Colon (tissue), 2 donors: ENCODE data around the gene OR7G1.
"Not testable (repeated sequence)": the region's sequence is repeated elsewhere in the genome, so short reads cannot be mapped to it uniquely, and the experiment has no call there.

Experiments used
- FAIRE-seq: peaks from 2 replicates; lab custom pipeline; 2012; peaks lifted over from hg19 to GRCh38; lab: Jason Lieb, UNC
- donor health status: control.
- donor health status: control.

OR7G1 gene

GRCh38 chr19:9076901-9077300 is 38.7 kb downstream of the OR7G1 start:
- FAIRE-seq = no peak

DNA sequence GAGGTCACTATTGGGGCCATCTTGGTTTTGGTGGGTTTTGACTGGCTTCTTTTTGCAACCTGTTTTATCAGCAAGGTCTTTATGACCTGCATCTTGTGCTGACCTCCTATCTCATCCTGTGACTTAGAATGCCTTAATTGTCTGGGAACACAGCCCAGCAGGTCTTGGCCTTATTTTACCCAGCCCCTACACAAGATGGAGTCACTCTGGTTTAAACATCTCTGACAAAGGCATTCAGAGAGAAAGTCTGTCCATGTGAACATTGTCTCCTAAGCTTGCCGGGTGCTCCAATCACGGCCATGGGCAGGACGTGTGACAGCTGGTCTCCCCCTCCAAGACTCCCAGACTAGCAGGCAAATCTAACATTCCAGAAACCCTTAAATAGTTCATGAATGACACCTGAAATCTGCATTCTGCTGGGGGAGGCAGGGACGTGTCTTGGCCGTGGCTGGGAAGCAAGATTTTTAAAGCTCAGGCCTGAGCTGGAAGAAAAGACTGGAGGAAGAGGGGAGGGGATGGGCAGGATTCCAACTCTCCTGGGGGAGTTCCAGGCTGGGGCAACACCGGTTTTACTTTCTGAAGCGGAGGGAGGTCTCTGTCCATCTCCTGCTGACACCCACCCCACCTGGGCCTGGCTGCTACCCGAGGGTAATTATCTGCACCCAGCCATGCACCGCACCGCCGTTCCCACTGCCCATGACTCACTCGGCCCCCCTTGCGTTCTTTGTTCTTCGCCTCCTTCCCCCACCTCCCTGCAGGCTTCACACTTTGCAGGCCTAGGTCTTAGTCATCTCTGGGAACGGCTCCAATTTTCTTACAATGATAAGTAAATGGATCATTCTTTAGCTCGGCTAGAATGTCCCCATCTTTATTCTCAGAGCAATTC is 40.3 kb downstream of the OR7G1 start:
- no peak for FAIRE-seq

- no peak for FAIRE-seq
Measured at GRCh38 chr19:9073806-9074205, 41.8 kb downstream of the OR7G1 start.

- FAIRE-seq = not testable (repeated sequence)
Measured at GRCh38 chr19:9071720-9072119, 43.8 kb downstream of the OR7G1 start.

GRCh38 chr19:9070066-9070465 is 45.5 kb downstream of the OR7G1 start:
- no peak for FAIRE-seq

DNA sequence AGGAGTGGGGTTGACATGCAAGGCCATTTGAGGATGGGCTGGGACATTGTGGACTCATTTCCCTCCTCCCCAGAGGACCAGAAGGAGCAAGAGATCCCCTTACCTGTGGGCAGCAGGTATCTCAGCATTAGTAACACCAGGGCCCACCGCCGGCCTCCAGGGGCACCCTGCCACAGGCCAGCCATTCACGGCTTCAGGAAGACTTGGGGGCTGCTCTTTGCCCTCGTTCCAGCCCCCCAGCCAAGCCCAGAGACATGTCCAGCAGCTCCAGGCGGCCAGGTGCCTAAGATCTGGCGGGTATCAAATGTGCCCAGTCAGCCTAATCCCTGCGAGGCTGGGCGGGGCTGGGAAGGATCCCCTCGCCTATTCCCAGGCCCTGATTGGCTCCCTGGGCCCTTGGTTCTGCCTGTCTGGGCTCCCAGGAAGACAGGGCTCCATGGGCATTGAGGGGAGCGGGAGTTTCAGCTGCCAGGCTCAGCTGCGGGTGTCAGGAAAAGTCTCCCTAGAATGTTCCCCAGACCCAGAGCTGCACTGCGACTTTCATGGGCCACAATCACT is 50.0 kb downstream of the OR7G1 start:
- FAIRE-seq = no peak
